Stimulated activated naive CD4-positive, alpha-beta T cell treated with Interleukin-2 at 50 U/mL for 16 hours (primary cell): ENCODE data around the gene PTMA.
"Not testable (repeated sequence)": the region's sequence is repeated elsewhere in the genome, so short reads cannot be mapped to it uniquely, and the experiment has no call there.

Source experiments
- DNase-seq: peaks from one replicate; lab custom pipeline; 2025; lab: John Stamatoyannopoulos, UW

Gene PTMA

GRCh38 chr2:231707927-231708772 is at the start of gene PTMA:
Gene PTMA (plus strand): TSS chr2:231708525. CDS start chr2:231708707, 182 bp downstream.
- peak; percentile 99 for DNase-seq

- DNase-seq: not testable (repeated sequence)
These were observed 48.3 kb upstream of the PTMA start for GRCh38 chr2:231660073-231660472.

GRCh38 chr2:231660860-231661259 is 47.5 kb upstream of the PTMA start:
- no peak for DNase-seq

GRCh38 chr2:231661422-231662027 is 46.8 kb upstream of the PTMA start:
- DNase-seq: no peak

- DNase-seq: peak; percentile 92
These were observed 46.1 kb upstream of the PTMA start for GRCh38 chr2:231662028-231662810.

- no peak for DNase-seq
These were observed 45.4 kb upstream of the PTMA start for GRCh38 chr2:231662811-231663457.

GRCh38 chr2:231663458-231664212 is 44.7 kb upstream of the PTMA start:
- no peak for DNase-seq

- DNase-seq: no peak
These were observed 43.6 kb upstream of the PTMA start for GRCh38 chr2:231664727-231665126.

GRCh38 chr2:231665245-231666170 is 42.8 kb upstream of the PTMA start:
- no peak for DNase-seq

GRCh38 chr2:231666171-231667095 is 41.9 kb upstream of the PTMA start:
- no peak for DNase-seq

GRCh38 chr2:231667096-231667427 is 41.3 kb upstream of the PTMA start:
- no peak for DNase-seq

- DNase-seq: no peak
These were observed 40.8 kb upstream of the PTMA start for GRCh38 chr2:231667496-231667895.

- no peak for DNase-seq
These were observed 39.3 kb upstream of the PTMA start for GRCh38 chr2:231668981-231669380.

- DNase-seq: no peak
These were observed 36.9 kb upstream of the PTMA start for GRCh38 chr2:231671270-231672050.

- DNase-seq: no peak
These were observed 35.5 kb upstream of the PTMA start for GRCh38 chr2:231672617-231673347.

- no peak for DNase-seq
These were observed 35.0 kb upstream of the PTMA start for GRCh38 chr2:231673348-231673770.

GRCh38 chr2:231674587-231675338 is 33.6 kb upstream of the PTMA start:
- DNase-seq: peak; percentile 35
